GM12878 (cell line): ENCODE data around the gene THSD8. TPM values are rescaled to one million over a fixed set of nuclear protein-coding genes. Genes with fewer than 3 reads are reported as not detected.
A peak's percentile ranks its signal among the peaks of the same experiment; 100 is the strongest.

Experiments used
- ATAC-seq: fragments of 200-7000 bp; cut with Tn5 transposase; 3 replicates; pipeline ENCODE4 v1.9.1; 2020; ENCODE audit warnings: mild to moderate bottlenecking, moderate library complexity
- BruUV-seq: library from RNA; stranded (reverse); fragments of 400-500 nt; replicated peaks from 2 replicates; lab custom pipeline; 2021; lab: Mats Ljungman, UMichigan
- CTCF ChIA-PET: fragments of 300-600 bp; sonication (Branson Sonifier 250); formaldehyde crosslinking; extraction: SDS; loops from one replicate; lab custom pipeline; 2021; ENCODE audit warnings: inconsistent platforms; lab: Yijun Ruan, JAX
- POLR2A ChIA-PET: fragments of 350-600 bp; formaldehyde crosslinking; extraction: SDS; loops from one replicate; lab custom pipeline; 2021; ENCODE audit warnings: inconsistent platforms; lab: Charles Lee
- RAD21 ChIA-PET: fragments of 300-600 bp; sonication (Branson Sonifier 250); formaldehyde crosslinking; loops from one replicate; lab custom pipeline; 2023; ENCODE audit warnings: antibody characterized with exemption; ENCODE audit not compliant: unreplicated experiment; lab: Charles Lee
- SMC1A ChIA-PET: fragments of 300-600 bp; sonication (Branson Sonifier 250); formaldehyde crosslinking; loops from one replicate; lab custom pipeline; 2023; ENCODE audit not compliant: unreplicated experiment, uncharacterized antibody; lab: Charles Lee
- DNase-seq: peaks from one replicate; pipeline ENCODE4 v3.0.0-alpha.2; 2011; ENCODE audit warnings: low read depth, low spot score
- FAIRE-seq: peaks from 3 replicates; lab custom pipeline; 2011; peaks lifted over from hg19 to GRCh38; lab: Jason Lieb, UNC
- H2AFZ ChIP-seq: 2 replicates; pipeline ENCODE4 v1.6.0; 2011; ENCODE audit warnings: low read depth, low read length, control low read depth; ENCODE audit not compliant: control insufficient read depth
- H3K27ac ChIP-seq: 2 replicates; pipeline ENCODE4 v1.5.1; 2011; ENCODE audit warnings: control low read depth; ENCODE audit not compliant: control insufficient read depth, insufficient read depth
- H3K27me3 ChIP-seq, 2 experiments: replicated peaks in 1 of 2; 2 replicates each; pipeline versions ENCODE4 v1.6.0 to v1.6.1; 2011; ENCODE audit warnings: low read length in 1 of 2; ENCODE audit not compliant: control insufficient read depth in 2 of 2, insufficient read depth in 2 of 2
- H3K36me3 ChIP-seq, 2 experiments: 2 replicates each; pipeline ENCODE4 v1.5.1; 2011; ENCODE audit warnings: low read length in 1 of 2; ENCODE audit not compliant: control insufficient read depth in 2 of 2, insufficient read depth in 2 of 2
- H3K4me1 ChIP-seq: 2 replicates; pipeline ENCODE4 v1.6.1; 2011; ENCODE audit warnings: mild to moderate bottlenecking, low read length, moderate library complexity, mixed read lengths; ENCODE audit not compliant: control insufficient read depth, insufficient read depth
- H3K4me2 ChIP-seq: 2 replicates; pipeline ENCODE4 v1.6.0; 2011; ENCODE audit warnings: control low read depth; ENCODE audit not compliant: control insufficient read depth, insufficient read depth
- H3K4me3 ChIP-seq: fragments of 200-600 bp; sonication (generic); 2 replicates; pipeline ENCODE4 v1.5.1; 2016
- H3K79me2 ChIP-seq: 2 replicates; pipeline ENCODE4 v1.6.0; 2011; ENCODE audit warnings: low read length; ENCODE audit not compliant: control insufficient read depth, insufficient read depth
- H3K9ac ChIP-seq: 2 replicates; pipeline ENCODE4 v1.8.0; 2011; ENCODE audit warnings: low read length, control low read depth, mixed read lengths; ENCODE audit not compliant: control insufficient read depth, insufficient read depth
- H3K9me3 ChIP-seq: replicated peaks from 3 replicates; pipeline ENCODE4 v1.5.1; 2011; ENCODE audit warnings: mild to moderate bottlenecking, low read length; ENCODE audit not compliant: control insufficient read depth, insufficient read depth
- H4K20me1 ChIP-seq: 2 replicates; pipeline ENCODE4 v1.6.0; 2011; ENCODE audit not compliant: control insufficient read depth, insufficient read depth
- BACH1 ChIP-seq: fragments of 450-650 bp; IDR thresholded peaks from 2 replicates; pipeline ENCODE4 v1.6.1; 2017; ENCODE audit warnings: mild to moderate bottlenecking, borderline replicate concordance
- BCL11A ChIP-seq: IDR thresholded peaks from 2 replicates; pipeline ENCODE4 v1.6.1; 2011; ENCODE audit warnings: low read depth, low read length
- CUX1 ChIP-seq: IDR thresholded peaks from 2 replicates; pipeline ENCODE4 v1.6.1; 2012; ENCODE audit warnings: improper control_type of control experiment, low read depth, low read length; ENCODE audit not compliant: insufficient replicate concordance
- IRF5 ChIP-seq: fragments of 450-650 bp; IDR thresholded peaks from 2 replicates; pipeline ENCODE4 v1.6.1; 2017; ENCODE audit warnings: borderline replicate concordance
- MLLT1 ChIP-seq: fragments of 450-650 bp; IDR thresholded peaks from 2 replicates; pipeline ENCODE4 v1.6.1; 2016; ENCODE audit warnings: mild to moderate bottlenecking
- MTA3 ChIP-seq: IDR thresholded peaks from 2 replicates; pipeline ENCODE4 v1.6.1; 2012; ENCODE audit warnings: low read length, inconsistent platforms, borderline replicate concordance
- PML ChIP-seq: IDR thresholded peaks from 2 replicates; pipeline ENCODE4 v1.6.1; 2012; ENCODE audit warnings: low read length, inconsistent platforms
- SMARCA5 ChIP-seq: fragments of 450-650 bp; IDR thresholded peaks from 2 replicates; pipeline ENCODE4 v1.6.1; 2017; ENCODE audit warnings: mild to moderate bottlenecking
- ZNF384 ChIP-seq: IDR thresholded peaks from 2 replicates; pipeline ENCODE4 v1.6.1; 2012; ENCODE audit warnings: low read depth, mild to moderate bottlenecking, low read length, improper control_type of control experiment, borderline replicate concordance
- WGBS: methylation state at CpG from one replicate; pipeline ENCODE4 v1.1.6; 2016; ENCODE audit warnings: low lambda C conversion rate; ENCODE audit not compliant: insufficient replicate concordance, insufficient coverage; ENCODE audit errors: missing lambda C conversion rate; 5-methylcytosine and 5-hydroxymethylcytosine counted together
- in situ Hi-C: fragments of 300-500 bp; cut with MboI; formaldehyde crosslinking; loops from 9 replicates; pipeline ENCODE4 v1.14.3; 2018; ENCODE audit warnings: mixed read lengths
- intact Hi-C: fragments of 100-400 bp; cut with micrococcal nuclease; formaldehyde crosslinking; loops from one replicate; pipeline ENCODE4 v1.14.2; 2022; ENCODE audit not compliant: unreplicated experiment
- polyA plus RNA-seq, 11 experiments: library from polyadenylated mRNA; depleted of rRNA in 4 of 11; unstranded in 6 of 11; stranded (reverse) in 5 of 11; fragments of >200 nt; fragmentation: Nextera tagmentation in 4 of 11; fragmentation: Illumina TruSeq in 1 of 11; extraction: Ambion mirVana in 4 of 11; extraction: Trizol in 1 of 11; gene quantifications; 1 replicate in 1 of 11; 2 replicates in 10 of 11; pipeline versions ENCODE4 v1.2.1 to v1.2.3, GENCODE V29; 2011 to 2016; ENCODE audit warnings: inconsistent platforms in 2 of 11, missing spikeins in 2 of 11, low read depth in 1 of 11
- total RNA-seq, 4 experiments: library from RNA; depleted of rRNA in 3 of 4; stranded (reverse); fragments of >200 nt in 3 of 4; fragmentation: Illumina TruSeq in 1 of 4; extraction: Trizol in 1 of 4; gene quantifications; 2 replicates each; pipeline versions ENCODE4 v1.2.1 to v1.2.3, GENCODE V29; 2013 to 2021

THSD8 gene
- total and polyA plus RNA-seq, 10 of the 15 experiments (the other 5 are each of a cell fraction or from before 2014, with no cell fraction given), result 0.24 to 32.3 (median 21.3) TPM; not detected in 2

- H3K79me2 ChIP-seq, result peaks cover 30% of the 10 kb centered on the region
- BruUV-seq, result no TSS peak
- WGBS, result 36% methylated on average over 7 of the region's 7 CpGs
- FAIRE-seq (no peak), DNase-seq (no peak), ATAC-seq (no peak)
- ChIA-PET CTCF (interaction anchor here (1.1 to 12.9 kb wide), 4 partner anchors 17 to 54 kb away, joined by 3 to 537 read pairs (median 216); partner anchors contain the start of gene HOOK2), RAD21 (interaction anchor here (1.0 to 11.4 kb wide), 8 partner anchors 11 to 54 kb away, joined by 4 to 303 read pairs (median 19); partner anchors contain the start of genes HOOK2 and RNASEH2A), SMC1A (interaction anchor here (1.5 to 11.5 kb wide), 5 partner anchors 9 to 34 kb away, joined by 5 to 240 read pairs (median 31); no protein-coding TSS in a partner anchor), POLR2A (interaction anchor here (0.7 to 8.2 kb wide), 3 partner anchors 9 to 113 kb away, joined by 5 to 303 read pairs (median 7); partner anchors contain the start of gene HOOK2)
- H4K20me1 ChIP-seq, result no peaks in the 10 kb centered on the region
- no peak for TF ChIP-seq CUX1
- no peak for TF ChIP-seq BACH1
- no peak for TF ChIP-seq BCL11A
- 0 out of 2 replicates have a peak, but pooled peaks have one; percentile 7 for TF ChIP-seq SMARCA5
- peak; percentile 35; the same call in 1 of the 2 replicates for TF ChIP-seq MLLT1
- peak; percentile 41; the same call in 1 of the 2 replicates for TF ChIP-seq ZNF384
- no peak for TF ChIP-seq IRF5
- TF ChIP-seq MTA3, result no peak
- TF ChIP-seq PML, result no peak
- H3K27ac ChIP-seq, result peak overlapping the region; percentile 95
- H2AFZ ChIP-seq, result no peak overlapping the region
- intact Hi-C loops (no loop called here), in situ Hi-C loops (no loop called here)
- peak overlapping the region; percentile 97 for H3K4me2 ChIP-seq
- H3K4me3 ChIP-seq, result peak overlapping the region; percentile 58; the same call in 1 of the 2 replicates
- no peaks in the 10 kb centered on the region; the same call in 2 of the 3 replicates for H3K9me3 ChIP-seq
- H3K9ac ChIP-seq, result peak overlapping the region; percentile 95; the same call in 1 of the 2 replicates
- no peaks in the 10 kb centered on the region for H3K27me3 ChIP-seq
- H3K36me3 ChIP-seq, result no peaks in the 10 kb centered on the region; a peak in 1 of 4 replicates
- H3K4me1 ChIP-seq, result peaks cover 24% of the 10 kb centered on the region
These were observed 7.5 kb upstream of the THSD8 start for GRCh38 chr19:12794196-12794941.
